GM10847 (cell line): ENCODE measurements around the gene DNM3.

Source experiments
- POLR2A ChIP-seq: IDR thresholded peaks from 2 replicates; pipeline ENCODE4 v1.6.1; 2011; ENCODE audit not compliant: insufficient read length; ENCODE audit errors: extremely low read depth

DNM3 gene

DNA sequence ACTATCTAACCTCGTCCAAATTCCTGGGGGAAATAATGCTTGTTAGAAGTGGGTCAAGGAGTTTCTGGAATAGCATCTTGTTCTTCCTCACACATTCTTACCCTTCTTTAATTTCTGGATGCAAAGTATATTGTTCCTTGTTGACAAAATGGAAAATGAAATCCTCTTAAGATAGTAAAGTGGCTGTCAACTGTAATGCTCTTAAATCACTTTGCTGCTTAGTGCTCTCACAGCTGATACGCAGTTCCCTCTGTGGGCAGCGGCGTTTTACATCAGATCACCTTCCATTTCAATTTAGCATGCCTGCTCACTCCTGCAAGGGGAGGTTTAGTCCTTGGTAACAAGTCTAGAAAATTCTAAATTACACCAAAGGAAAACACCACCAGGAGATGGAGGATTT is 113.1 kb downstream of the DNM3 start:
- no peak for TF ChIP-seq POLR2A

GRCh38 chr1:171961861-171962260 is 120.6 kb downstream of the DNM3 start:
- TF ChIP-seq POLR2A = no peak

GRCh38 chr1:171963762-171964161 is 122.5 kb downstream of the DNM3 start:
- no peak for TF ChIP-seq POLR2A

DNA sequence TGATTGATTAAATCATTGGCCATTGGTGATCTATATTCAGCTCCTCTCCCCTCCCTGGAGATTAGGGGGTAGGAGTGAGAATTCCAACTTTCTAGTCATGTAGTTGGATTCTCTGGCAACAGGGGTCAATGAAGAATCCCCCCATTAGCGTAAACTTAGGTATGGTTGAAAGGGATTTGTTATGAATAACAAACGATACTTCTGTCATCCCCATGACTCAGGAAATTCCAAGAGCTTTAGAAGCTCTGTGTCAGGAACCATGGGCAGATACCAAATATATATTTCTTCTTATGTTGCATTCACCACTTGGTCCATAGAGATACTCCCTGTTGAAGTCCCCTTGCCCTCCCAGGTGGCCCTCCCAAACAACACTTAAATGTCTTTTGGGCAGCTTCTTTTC is 124.5 kb downstream of the DNM3 start:
- no peak for TF ChIP-seq POLR2A

DNA sequence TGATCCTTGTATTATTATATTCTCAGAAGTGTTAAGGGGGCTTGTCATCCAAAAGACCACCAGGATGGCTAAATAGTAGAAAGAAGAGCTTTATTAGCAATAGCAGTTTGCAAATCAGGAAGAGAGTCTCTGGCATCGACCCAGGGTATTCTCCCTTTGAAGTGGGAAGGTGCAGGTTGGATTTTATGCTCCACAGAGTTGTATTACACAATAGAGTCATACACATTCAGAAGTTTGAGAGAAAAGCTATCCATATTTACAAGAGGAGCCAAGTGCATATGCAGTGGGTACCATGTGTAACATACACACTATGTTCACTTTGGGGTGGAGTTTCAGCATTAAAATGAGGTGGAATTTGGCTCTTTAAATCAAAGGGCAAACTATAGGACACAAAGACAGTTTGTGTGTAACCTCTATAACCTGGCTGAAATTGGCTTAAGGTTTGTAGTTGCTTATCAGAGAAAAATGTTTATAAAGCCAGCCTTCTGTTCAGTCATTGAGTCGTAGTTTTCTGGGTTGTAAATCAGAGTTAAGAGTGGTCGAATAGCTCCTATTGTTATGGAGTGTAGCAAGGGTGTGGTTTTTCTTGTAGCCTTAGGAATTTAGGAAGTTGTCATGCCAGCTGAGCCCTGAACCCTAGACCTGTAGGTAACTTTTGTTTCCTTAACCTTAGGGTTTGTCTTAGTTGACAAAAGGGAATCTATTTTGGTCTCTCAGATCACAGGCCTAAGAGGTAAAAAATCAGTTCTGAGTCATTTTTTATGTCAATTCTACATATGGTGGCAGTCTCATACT is 125.3 kb downstream of the DNM3 start:
- no peak for TF ChIP-seq POLR2A

GRCh38 chr1:171969226-171969625 is 127.9 kb downstream of the DNM3 start:
- TF ChIP-seq POLR2A = no peak

- TF ChIP-seq POLR2A = no peak
These were observed 128.5 kb downstream of the DNM3 start for GRCh38 chr1:171969813-171970212.

DNA sequence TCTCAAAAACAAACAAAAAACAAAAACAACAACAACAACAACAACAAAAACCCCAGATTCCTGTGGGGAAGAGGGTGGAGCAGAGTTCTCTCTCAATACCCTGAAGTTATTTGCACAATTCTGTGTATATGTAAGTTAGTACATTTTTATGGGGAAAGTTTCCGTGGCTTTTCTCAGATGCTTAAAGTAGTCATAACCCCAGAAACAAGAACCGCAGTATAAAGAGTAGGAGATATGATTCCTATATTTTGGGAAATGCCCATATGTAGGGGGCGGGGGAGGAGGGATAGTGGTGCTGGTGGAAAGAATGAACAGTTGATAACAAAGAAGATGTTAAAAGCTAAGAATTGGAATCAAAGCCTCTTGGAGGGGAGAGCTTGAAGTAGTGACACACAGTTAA is 131.5 kb downstream of the DNM3 start:
- no peak for TF ChIP-seq POLR2A

- TF ChIP-seq POLR2A = no peak
These were observed 132.1 kb downstream of the DNM3 start for GRCh38 chr1:171973421-171973820.

GRCh38 chr1:171981303-171981702 is 140.0 kb downstream of the DNM3 start:
- TF ChIP-seq POLR2A = no peak

GRCh38 chr1:171983584-171983983 is 142.3 kb downstream of the DNM3 start:
- TF ChIP-seq POLR2A = no peak

DNA sequence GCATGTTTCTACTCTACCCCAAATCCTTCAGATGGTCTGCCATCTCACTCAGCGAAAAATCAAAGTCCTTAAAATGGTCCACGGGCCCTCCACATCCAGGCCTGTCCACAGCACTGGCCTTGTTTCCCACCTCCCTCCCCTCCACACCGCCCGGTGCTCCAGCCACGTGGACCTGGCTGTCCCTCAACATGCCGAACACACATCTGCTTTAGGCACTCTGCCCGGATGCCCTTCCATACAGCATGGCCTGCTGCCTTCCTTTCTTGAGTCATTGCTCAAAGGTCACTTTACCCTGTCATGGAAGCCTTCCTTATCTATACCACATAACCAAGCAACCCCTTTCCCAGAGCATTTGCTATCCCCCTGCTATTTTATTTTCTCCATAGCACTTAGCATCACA is 143.0 kb downstream of the DNM3 start:
- TF ChIP-seq POLR2A = no peak

DNA sequence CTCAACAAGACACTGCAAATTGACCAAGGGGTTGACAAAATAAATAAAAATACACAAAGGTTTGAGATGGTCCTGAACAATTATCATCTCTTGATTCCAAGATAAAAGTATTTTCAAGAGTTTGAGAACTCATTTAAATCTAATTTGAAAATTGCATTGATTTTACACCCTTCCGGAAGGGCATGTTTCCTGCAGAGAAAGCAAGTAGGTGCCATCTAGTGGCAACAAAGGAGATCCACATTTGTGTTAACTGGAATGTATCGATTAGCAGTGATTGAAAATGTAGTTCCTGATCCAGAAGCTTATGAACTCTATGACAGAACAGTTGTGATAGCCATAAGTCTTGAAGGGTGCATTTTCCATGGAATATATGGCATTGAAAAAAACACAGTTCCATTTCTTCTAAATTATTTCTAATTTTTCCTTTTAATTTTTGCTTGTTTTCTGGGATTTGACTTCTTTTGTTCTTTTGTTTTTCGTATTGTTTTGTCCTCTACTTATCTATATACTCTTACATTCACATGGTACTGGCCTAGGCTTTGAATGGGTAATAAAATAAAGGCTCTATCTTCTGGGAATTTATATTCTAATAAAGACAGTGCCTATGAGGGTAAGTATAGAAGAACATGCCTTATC is 143.7 kb downstream of the DNM3 start:
- TF ChIP-seq POLR2A = no peak

GRCh38 chr1:171985639-171986038 is 144.3 kb downstream of the DNM3 start:
- no peak for TF ChIP-seq POLR2A

DNA sequence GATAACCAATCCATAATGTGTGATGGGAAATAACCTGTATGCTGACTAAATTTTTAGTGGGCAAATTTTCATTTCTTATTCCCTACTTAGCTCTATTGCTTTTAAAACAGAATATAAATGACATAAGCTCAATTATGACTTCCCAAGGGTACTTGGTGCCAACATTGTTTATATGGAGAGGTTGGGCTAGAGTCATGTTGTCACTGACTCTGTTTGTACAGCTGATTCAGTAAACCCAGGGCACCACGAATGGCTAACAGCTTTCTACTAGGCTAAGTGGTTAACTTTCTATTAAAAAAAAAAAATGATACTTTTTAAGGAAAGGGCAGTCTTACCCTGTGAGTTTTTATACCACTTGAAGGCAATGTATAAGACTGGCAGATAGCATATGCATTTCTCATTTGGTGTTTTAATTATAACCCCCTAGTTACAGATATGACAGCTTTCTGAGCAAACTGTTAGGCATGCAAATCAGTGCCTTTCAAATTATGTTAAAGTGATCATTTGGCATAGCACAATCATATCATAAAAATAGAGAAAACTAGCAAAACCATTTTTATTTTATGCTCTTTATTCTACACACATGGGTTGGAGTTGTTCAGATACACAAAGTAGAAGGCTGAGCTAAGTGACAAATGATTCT is 147.1 kb downstream of the DNM3 start:
- TF ChIP-seq POLR2A = no peak

- no peak for TF ChIP-seq POLR2A
These were observed 149.1 kb downstream of the DNM3 start for GRCh38 chr1:171990371-171990770.

DNA sequence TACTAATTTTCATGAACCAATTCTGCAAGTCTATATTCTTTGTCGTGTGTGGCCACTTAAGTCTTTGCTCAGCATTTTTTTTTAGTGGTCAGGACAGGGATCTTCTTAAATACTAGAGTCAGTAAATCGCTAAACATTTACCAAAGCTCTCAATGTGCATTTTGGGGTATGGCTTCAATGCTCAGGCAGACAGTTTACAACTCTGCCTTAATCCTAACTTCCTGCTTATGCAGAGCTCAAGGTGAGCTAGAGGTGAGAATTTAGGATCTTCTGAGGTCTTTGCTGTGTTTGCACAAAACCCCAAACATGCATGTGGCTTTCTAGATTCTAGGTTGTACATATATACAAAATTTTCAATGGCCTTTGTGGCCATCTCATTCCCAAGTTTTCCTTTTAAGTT is 153.0 kb downstream of the DNM3 start:
- no peak for TF ChIP-seq POLR2A

DNA sequence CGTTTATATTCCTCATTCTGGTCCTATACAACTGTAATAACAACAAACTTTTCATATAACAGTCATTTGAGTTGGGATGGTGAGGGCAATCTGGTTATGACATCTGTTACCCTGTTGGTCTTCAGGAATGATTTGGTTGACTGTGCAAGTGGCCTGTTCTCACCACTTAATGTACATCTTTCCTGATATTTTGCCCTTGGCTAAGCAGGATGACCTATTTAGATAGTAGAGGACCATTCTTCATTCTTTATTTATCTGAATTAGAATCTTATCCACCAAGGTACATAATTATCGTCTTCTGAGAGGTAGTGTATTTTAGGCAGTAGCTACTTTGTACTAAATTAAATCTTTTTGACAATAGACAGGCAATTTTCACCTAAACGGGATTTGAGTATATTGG is 154.3 kb downstream of the DNM3 start:
- TF ChIP-seq POLR2A = no peak
